Brain microvascular endothelial cell (primary cell): ENCODE data around the gene KRT73.

ENCODE experiments used
- DNase-seq: peaks from one replicate; pipeline ENCODE4 v3.0.0-alpha.2; 2020
- H3K27ac ChIP-seq: fragments of 250-450 bp; sonication (Bioruptor Pico); 2 replicates; pipeline ENCODE4 v1.5.1; 2020; ENCODE audit warnings: mild to moderate bottlenecking, moderate library complexity
- H3K27me3 ChIP-seq: fragments of 250-450 bp; sonication (Bioruptor Pico); replicated peaks from 2 replicates; pipeline ENCODE4 v1.5.1; 2020; ENCODE audit warnings: mild to moderate bottlenecking
- H3K36me3 ChIP-seq: fragments of 250-450 bp; sonication (Bioruptor Pico); replicated peaks from 2 replicates; pipeline ENCODE4 v1.5.1; 2020; ENCODE audit warnings: mild to moderate bottlenecking
- H3K4me3 ChIP-seq: 2 replicates; pipeline ENCODE4 v1.5.1; 2011; ENCODE audit warnings: low read depth, mild to moderate bottlenecking, control low read depth, low read length, moderate library complexity
- in situ Hi-C: cut with HindIII; loops from 2 replicates; pipeline ENCODE4 v1.10.0; 2017; ENCODE audit warnings: low sequenced_read_pairs, low pct_ligation_motif_present
- TF ChIP-seq, protein P1 (sequence below): IDR thresholded peaks from 2 replicates; pipeline ENCODE4 v1.5.1; 2011; ENCODE audit warnings: low read depth, mild to moderate bottlenecking, moderate library complexity, low read length, control low read depth, inconsistent platforms; ENCODE audit errors: missing control alignments

Gene KRT73

DNA sequence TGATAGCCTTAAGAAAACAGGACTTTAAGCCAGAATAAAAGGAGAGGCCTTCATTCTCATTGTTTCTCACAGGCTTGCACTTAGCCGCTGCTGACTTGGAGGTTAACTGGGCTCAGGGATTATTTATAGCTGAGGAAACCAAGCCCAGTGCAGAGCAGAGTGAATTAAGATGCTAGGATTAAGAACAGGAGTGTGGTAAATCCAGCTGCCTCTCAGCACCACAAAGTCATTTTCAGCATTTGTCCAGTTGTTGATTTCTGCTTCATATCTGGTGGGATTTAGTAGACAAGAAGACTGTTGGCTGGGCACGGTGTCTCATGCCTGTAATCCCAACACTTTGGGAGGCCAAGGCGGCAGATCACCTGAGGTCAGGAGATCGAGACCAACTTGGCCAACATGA, 14.3 kb upstream of the KRT73 start:
- no peak for DNase-seq
- Histone ChIP-seq H3K4me3 (no peak overlapping the region), H3K36me3 (no peaks in the 10 kb centered on the region), H3K27ac (no peak overlapping the region), H3K27me3 (peaks cover 3% of the 10 kb centered on the region)
- TF ChIP-seq, protein P1, sequence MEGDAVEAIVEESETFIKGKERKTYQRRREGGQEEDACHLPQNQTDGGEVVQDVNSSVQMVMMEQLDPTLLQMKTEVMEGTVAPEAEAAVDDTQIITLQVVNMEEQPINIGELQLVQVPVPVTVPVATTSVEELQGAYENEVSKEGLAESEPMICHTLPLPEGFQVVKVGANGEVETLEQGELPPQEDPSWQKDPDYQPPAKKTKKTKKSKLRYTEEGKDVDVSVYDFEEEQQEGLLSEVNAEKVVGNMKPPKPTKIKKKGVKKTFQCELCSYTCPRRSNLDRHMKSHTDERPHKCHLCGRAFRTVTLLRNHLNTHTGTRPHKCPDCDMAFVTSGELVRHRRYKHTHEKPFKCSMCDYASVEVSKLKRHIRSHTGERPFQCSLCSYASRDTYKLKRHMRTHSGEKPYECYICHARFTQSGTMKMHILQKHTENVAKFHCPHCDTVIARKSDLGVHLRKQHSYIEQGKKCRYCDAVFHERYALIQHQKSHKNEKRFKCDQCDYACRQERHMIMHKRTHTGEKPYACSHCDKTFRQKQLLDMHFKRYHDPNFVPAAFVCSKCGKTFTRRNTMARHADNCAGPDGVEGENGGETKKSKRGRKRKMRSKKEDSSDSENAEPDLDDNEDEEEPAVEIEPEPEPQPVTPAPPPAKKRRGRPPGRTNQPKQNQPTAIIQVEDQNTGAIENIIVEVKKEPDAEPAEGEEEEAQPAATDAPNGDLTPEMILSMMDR, result no peak
- in situ Hi-C loops, result loop anchor here (25.0 kb wide), 1 partner anchor 230 kb away; no protein-coding TSS in a partner anchor

DNA sequence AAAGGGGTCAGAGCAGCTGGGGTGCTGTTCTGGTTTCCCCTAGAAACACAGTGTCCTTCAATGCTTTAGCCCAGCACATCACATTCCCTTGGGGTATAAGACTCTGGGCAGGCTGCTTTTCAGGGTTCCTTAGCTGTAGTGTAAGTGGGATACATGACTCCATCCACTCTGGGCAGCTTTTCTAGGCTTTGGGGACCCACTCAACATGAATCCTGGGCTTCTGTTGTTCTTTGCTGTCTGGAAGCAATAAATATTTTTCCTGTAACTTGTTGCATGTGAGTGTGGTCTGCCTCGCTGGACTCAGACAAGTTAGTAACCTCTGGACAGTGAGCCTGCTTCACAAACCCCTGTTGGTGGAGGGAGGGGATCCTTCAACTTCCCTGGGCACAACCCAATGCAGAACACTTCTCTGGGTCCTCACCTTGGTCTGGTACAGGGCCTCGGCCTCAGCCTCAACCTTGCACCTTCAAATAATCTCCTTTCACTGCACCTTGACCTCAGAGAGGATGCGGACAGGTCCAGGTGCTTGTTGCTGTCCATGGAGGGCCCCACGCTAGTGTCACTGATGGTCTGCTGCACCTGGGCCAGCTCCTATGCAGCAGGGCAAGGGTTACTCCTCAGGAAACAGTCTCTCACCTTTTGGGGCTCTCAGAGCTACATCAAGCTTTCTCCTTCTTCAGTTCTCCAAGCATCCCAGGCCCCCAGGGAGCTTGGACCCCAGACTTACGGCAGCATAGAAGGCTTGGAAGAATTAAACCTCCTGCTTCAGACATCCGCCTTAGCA, 13.5 kb upstream of the KRT73 start:
- in situ Hi-C loops, result loop anchor here (25.0 kb wide), 1 partner anchor 230 kb away; no protein-coding TSS in a partner anchor
- Histone ChIP-seq H3K36me3 (no peaks in the 10 kb centered on the region), H3K27ac (no peak overlapping the region), H3K4me3 (no peak overlapping the region), H3K27me3 (peaks cover 6% of the 10 kb centered on the region)
- TF ChIP-seq, protein P1, result no peak
- DNase-seq, result no peak

DNA sequence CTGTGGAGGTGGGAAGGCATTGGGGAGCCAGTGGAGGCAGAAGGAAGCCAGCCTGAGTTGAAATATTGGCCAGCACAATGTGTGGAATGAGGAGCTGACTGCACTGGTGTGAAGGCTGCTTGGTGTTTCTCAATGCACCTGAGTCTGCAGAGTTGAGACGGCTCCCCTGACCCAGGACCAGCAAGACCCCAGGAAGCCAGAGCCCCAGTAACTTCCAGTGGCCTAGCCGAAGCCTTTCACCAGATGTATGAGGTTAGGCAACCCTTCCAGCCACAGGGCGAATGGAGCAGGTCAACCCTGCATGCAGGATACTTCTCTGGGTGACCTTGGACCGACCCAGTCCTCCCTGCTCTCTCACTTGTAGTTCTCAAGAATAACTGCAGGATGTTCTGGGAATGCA, 12.9 kb upstream of the KRT73 start:
- peaks cover 6% of the 10 kb centered on the region for H3K27me3 ChIP-seq
- TF ChIP-seq, protein P1, result no peak
- no peaks in the 10 kb centered on the region for H3K36me3 ChIP-seq
- no peak for DNase-seq
- in situ Hi-C loops, result loop anchor here (25.0 kb wide), 1 partner anchor 231 kb away; no protein-coding TSS in a partner anchor
- H3K27ac ChIP-seq, result no peak overlapping the region
- no peak overlapping the region for H3K4me3 ChIP-seq

DNA sequence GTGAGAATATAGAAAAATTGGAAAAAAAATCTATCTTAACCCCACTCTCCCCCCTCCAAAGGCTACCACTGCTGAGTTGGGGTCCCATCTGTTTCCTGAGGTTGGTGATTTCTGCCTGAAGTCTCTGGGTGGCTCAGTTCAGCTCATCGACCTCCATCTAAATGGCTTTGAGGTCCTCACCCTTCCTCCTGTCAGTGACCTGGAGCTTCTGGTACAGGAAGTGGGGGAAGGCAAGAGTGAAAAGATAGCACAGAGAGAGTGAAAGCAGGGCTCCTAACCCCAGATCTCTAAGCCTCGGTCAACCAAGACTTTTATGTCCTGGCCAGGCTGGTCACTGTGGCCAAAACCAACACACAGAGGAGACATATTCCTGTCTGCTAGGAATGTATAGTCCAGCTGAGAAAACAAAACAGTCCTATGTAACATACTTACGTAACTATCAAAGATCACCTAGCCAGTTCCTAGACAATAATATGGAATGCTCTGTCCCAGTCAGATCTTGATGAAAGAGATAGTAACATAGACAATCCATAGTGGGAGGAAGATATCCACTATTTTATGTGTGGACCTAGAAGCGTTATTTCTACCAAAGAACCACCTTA, 12.3 kb upstream of the KRT73 start:
- in situ Hi-C loops, result loop anchor here (25.0 kb wide), 1 partner anchor 232 kb away; no protein-coding TSS in a partner anchor
- H3K27me3 ChIP-seq, result peaks cover 6% of the 10 kb centered on the region
- no peak overlapping the region for H3K27ac ChIP-seq
- no peak overlapping the region for H3K4me3 ChIP-seq
- TF ChIP-seq, protein P1, result no peak
- H3K36me3 ChIP-seq, result no peaks in the 10 kb centered on the region
- DNase-seq, result no peak

DNA sequence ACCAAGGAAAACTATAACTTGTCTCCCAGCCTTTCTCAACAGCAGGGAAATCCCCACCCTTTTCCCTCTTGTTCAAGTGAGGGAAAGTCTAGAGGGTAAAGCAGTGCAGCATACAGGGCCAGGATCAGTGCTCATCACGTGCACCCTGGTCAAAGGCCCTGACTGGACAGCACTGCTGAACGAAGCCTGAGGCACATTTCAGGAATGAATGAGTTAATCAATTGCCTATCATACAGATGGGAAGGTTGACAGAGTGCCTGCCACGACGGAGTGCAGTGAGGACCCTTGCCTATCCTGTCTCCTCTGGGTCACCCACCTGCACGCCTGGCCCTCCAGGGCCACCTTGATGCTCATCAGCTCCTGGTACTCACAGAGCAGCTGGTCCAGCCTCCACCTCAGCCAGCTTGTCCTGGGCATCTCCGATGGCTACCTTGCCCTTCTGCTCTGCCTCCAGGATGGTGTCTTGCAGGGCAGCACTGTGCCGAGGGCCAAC, 11.7 kb upstream of the KRT73 start:
- H3K4me3 ChIP-seq, result no peak overlapping the region
- H3K27ac ChIP-seq, result no peak overlapping the region
- peaks cover 6% of the 10 kb centered on the region for H3K27me3 ChIP-seq
- TF ChIP-seq, protein P1, result no peak
- no peak for DNase-seq
- H3K36me3 ChIP-seq, result no peaks in the 10 kb centered on the region
- in situ Hi-C loops, result loop anchor here (25.0 kb wide), 1 partner anchor 232 kb away; no protein-coding TSS in a partner anchor
